ENCODE results near the gene SCGN. TPM values are rescaled to one million over a fixed set of nuclear protein-coding genes. Genes with fewer than 3 reads are reported as not detected.
A peak's percentile ranks its signal among the peaks of the same experiment; 100 is the strongest.

The SCGN gene
- total and polyA plus RNA-seq, 4 experiments from 2014 or later: not detected

DNA sequence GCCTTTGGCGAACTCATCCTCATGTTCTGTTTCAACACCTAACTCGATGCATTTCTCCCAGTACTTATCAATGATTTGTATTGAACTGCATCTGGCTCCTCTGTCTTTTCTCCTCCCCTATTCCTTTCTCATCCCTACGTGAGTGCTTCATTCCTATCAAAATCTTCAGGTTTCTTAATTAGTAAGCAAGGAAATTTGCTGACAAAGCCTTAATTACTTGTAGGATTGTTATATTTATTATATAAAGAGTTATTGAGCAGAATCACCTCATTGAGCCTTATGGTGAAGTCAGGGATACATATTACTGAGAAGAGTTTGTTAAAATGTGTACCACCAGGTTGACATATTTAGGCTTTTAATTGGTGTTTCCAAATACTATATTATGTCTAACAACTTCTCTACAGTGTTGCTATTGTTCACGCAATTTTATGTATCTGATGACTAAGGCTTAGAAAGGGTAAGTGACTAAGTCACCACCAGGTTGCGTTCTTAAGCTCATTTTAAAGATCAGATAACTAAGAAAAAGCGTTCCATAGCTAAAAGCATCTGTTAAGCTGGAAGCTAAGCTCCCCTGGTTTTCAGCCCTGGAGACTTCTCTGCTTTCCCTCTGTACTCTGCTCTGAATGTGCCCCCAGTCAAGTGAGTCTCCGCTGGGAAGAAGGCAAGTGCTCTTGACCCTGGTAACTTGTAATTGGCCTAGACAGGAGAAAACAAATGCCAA lies 18.9 kb downstream of the SCGN start:
- Mint-ChIP-seq H3K27ac (no peak overlapping the region), H3K27me3 (peaks cover 11 to 12% of the 10 kb centered on the region in 2 donors), H3K4me1 (no peaks in the 10 kb centered on the region), H3K36me3 (no peaks in the 10 kb centered on the region), H3K9me3 (no peaks in the 10 kb centered on the region), H3K4me3 (no peak overlapping the region)
- no peak for DNase-seq
- POLR2A ChIA-PET (ENCODE audit: partially characterized antibody): no interaction called here
- Histone ChIP-seq H3K36me3 (ENCODE audit: insufficient read depth, low read length) (no peaks in the 10 kb centered on the region), H3K4me1 (ENCODE audit: insufficient read depth, low read length) (no peaks in the 10 kb centered on the region), H3K9me3 (ENCODE audit: control insufficient read depth in 1 of 2, low read length in 2 of 2) (no peaks in the 10 kb centered on the region), H3K4me3 (ENCODE audit: low read length in 2 of 2) (no peak overlapping the region), H3K27ac (ENCODE audit: low read depth, low read length) (no peak overlapping the region), H3K27me3 (ENCODE audit: insufficient read depth, low read length) (no peaks in the 10 kb centered on the region)
- intact Hi-C loops (cut with micrococcal nuclease): no loop called here
- CTCF ChIA-PET (ENCODE audit: partially characterized antibody): no interaction called here

DNA sequence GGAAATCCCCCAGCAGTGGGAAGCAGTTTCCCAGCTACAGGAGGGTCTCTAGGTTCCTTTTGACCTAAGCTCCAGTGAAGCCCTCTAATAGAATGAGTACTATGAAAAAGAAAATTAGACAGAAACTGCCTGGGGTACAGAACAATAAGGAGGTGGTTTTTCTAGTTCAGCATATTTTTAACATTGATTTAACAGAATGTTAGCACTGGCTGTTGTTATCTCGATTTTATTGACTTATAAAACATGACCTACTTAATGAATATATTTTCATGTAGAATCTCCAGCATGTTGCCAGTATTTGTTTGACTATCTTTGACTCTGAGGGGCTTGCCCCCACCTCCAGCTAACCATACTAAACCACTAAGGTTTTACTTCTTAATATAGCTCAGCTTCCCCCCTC lies 19.6 kb downstream of the SCGN start:
- no peak overlapping the region for H3K27ac Mint-ChIP-seq
- intact Hi-C loops (cut with micrococcal nuclease): no loop called here

GRCh38 chr6:25675167-25675566 lies 23.2 kb downstream of the SCGN start:
- DNase-seq: no peak
- no peaks in the 10 kb centered on the region for H3K36me3 Mint-ChIP-seq

More for the DNA sequence above, 19.6 kb downstream of the SCGN start:
- Mint-ChIP-seq H3K4me3 (no peak overlapping the region), H3K9me3 (no peaks in the 10 kb centered on the region), H3K36me3 (no peaks in the 10 kb centered on the region), H3K27me3 (peaks cover 11 to 12% of the 10 kb centered on the region in 2 donors), H3K4me1 (no peaks in the 10 kb centered on the region)
- ChIA-PET CTCF (ENCODE audit: partially characterized antibody) (no interaction called here), POLR2A (ENCODE audit: partially characterized antibody) (no interaction called here)
- Histone ChIP-seq H3K27me3 (ENCODE audit: insufficient read depth, low read length) (no peaks in the 10 kb centered on the region), H3K9me3 (ENCODE audit: control insufficient read depth in 1 of 2, low read length in 2 of 2) (no peaks in the 10 kb centered on the region), H3K27ac (ENCODE audit: low read depth, low read length) (no peak overlapping the region), H3K4me1 (ENCODE audit: insufficient read depth, low read length) (no peaks in the 10 kb centered on the region), H3K36me3 (ENCODE audit: insufficient read depth, low read length) (no peaks in the 10 kb centered on the region), H3K4me3 (ENCODE audit: low read length in 2 of 2) (no peak overlapping the region)
- no peak for DNase-seq

DNA sequence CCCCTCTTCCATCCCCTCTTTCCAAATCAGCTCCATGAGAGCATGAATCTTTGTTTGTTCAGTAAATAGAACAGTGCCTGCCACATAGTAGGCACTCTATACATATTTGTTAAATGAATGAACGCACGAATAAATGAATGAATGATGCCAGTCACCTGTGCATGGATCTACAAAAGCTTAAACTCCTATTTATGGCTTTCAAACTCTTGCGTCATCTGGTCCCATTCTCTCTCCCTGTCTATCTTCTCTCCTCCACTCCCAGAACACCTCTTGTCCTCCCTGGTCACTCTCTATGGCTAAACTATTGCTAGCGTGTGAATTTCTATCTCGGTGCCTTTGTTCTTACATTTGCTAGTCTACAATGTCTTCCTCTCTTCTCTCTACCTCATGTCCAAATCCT lies 24.8 kb downstream of the SCGN start:
- intact Hi-C loops (cut with micrococcal nuclease): no loop called here
- Mint-ChIP-seq H3K4me1 (no peaks in the 10 kb centered on the region), H3K9me3 (no peaks in the 10 kb centered on the region), H3K36me3 (no peaks in the 10 kb centered on the region), H3K27me3 (peaks cover 10 to 13% of the 10 kb centered on the region in 2 donors), H3K27ac (no peak overlapping the region), H3K4me3 (no peak overlapping the region)
- H3K9me3 ChIP-seq (ENCODE audit: control insufficient read depth in 1 of 2, low read length in 2 of 2): no peaks in the 10 kb centered on the region
- no peak overlapping the region for H3K4me3 ChIP-seq (ENCODE audit: low read length in 2 of 2)
- ChIA-PET POLR2A (ENCODE audit: partially characterized antibody) (no interaction called here), CTCF (ENCODE audit: partially characterized antibody) (no interaction called here)
- no peak for DNase-seq
- H3K27ac ChIP-seq (ENCODE audit: low read depth, low read length): no peak overlapping the region
- no peaks in the 10 kb centered on the region for H3K4me1 ChIP-seq (ENCODE audit: insufficient read depth, low read length)
- no peaks in the 10 kb centered on the region for H3K36me3 ChIP-seq (ENCODE audit: insufficient read depth, low read length)
- no peaks in the 10 kb centered on the region for H3K27me3 ChIP-seq (ENCODE audit: insufficient read depth, low read length)

More at GRCh38 chr6:25675167-25675566, 23.2 kb downstream of the SCGN start:
- Histone ChIP-seq H3K4me1 (ENCODE audit: insufficient read depth, low read length) (no peaks in the 10 kb centered on the region), H3K9me3 (ENCODE audit: control insufficient read depth in 1 of 2, low read length in 2 of 2) (no peaks in the 10 kb centered on the region), H3K27me3 (ENCODE audit: insufficient read depth, low read length) (no peaks in the 10 kb centered on the region), H3K4me3 (ENCODE audit: low read length in 2 of 2) (no peak overlapping the region), H3K27ac (ENCODE audit: low read depth, low read length) (no peak overlapping the region), H3K36me3 (ENCODE audit: insufficient read depth, low read length) (no peaks in the 10 kb centered on the region)
- no peaks in the 10 kb centered on the region for H3K9me3 Mint-ChIP-seq
- ChIA-PET CTCF (ENCODE audit: partially characterized antibody) (no interaction called here), POLR2A (ENCODE audit: partially characterized antibody) (no interaction called here)
- no peak overlapping the region for H3K4me3 Mint-ChIP-seq
- H3K27ac Mint-ChIP-seq: peak overlapping the region in 1 of 7 donors; percentile 5
- H3K27me3 Mint-ChIP-seq: peaks cover 11% of the 10 kb centered on the region in 2 donors
- H3K4me1 Mint-ChIP-seq: no peaks in the 10 kb centered on the region
- intact Hi-C loops (cut with micrococcal nuclease): no loop called here

- CTCF ChIA-PET (ENCODE audit: partially characterized antibody): no interaction called here
- no peaks in the 10 kb centered on the region for H3K36me3 ChIP-seq (ENCODE audit: insufficient read depth, low read length)
- H3K4me1 Mint-ChIP-seq: no peaks in the 10 kb centered on the region
- no peaks in the 10 kb centered on the region for H3K4me1 ChIP-seq (ENCODE audit: insufficient read depth, low read length)
- H3K27ac ChIP-seq (ENCODE audit: low read depth, low read length): no peak overlapping the region
- H3K4me3 ChIP-seq (ENCODE audit: low read length in 2 of 2): no peak overlapping the region
- peaks cover 15 to 20% of the 10 kb centered on the region in 2 donors for H3K27me3 Mint-ChIP-seq
- intact Hi-C loops (cut with micrococcal nuclease): no loop called here
- H3K27me3 ChIP-seq (ENCODE audit: insufficient read depth, low read length): no peaks in the 10 kb centered on the region
- no peaks in the 10 kb centered on the region for H3K9me3 ChIP-seq (ENCODE audit: control insufficient read depth in 1 of 2, low read length in 2 of 2)
- DNase-seq: no peak
- peaks cover 0 to 2% (median 0%) of the 10 kb centered on the region in 8 donors for H3K9me3 Mint-ChIP-seq
- no peak overlapping the region for H3K4me3 Mint-ChIP-seq
- POLR2A ChIA-PET (ENCODE audit: partially characterized antibody): no interaction called here
- H3K36me3 Mint-ChIP-seq: no peaks in the 10 kb centered on the region
- H3K27ac Mint-ChIP-seq: no peak overlapping the region
Observed at GRCh38 chr6:25681848-25682247, 29.8 kb downstream of the SCGN start.

DNA sequence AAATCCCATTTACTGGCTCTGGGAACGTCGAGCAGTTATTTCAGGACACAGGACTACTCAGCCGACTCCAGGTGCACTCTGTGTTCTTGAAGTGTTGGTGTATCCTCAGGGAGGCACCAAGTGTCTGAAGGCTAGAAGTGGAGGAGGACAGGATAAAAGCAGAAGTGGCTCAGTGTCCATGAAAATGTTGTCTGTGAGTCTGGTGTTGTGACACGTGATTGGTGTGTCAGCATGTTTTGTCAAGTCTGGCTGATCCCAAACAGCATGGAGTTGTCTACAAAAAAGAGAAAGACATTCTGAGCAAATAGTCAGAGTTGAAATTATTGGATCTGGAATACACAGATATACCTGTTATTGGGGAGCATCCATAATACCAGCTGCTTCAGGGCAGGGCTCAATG lies 30.3 kb downstream of the SCGN start:
- CTCF ChIA-PET (ENCODE audit: partially characterized antibody): no interaction called here
- intact Hi-C loops (cut with micrococcal nuclease): no loop called here
- no peak overlapping the region for H3K4me3 Mint-ChIP-seq
- DNase-seq: no peak
- peaks cover 15 to 20% of the 10 kb centered on the region in 2 donors for H3K27me3 Mint-ChIP-seq
- Histone ChIP-seq H3K9me3 (ENCODE audit: control insufficient read depth in 1 of 2, low read length in 2 of 2) (no peaks in the 10 kb centered on the region), H3K27me3 (ENCODE audit: insufficient read depth, low read length) (no peaks in the 10 kb centered on the region), H3K36me3 (ENCODE audit: insufficient read depth, low read length) (no peaks in the 10 kb centered on the region), H3K27ac (ENCODE audit: low read depth, low read length) (no peak overlapping the region), H3K4me3 (ENCODE audit: low read length in 2 of 2) (no peak overlapping the region), H3K4me1 (ENCODE audit: insufficient read depth, low read length) (no peaks in the 10 kb centered on the region)
- no peaks in the 10 kb centered on the region for H3K4me1 Mint-ChIP-seq
- POLR2A ChIA-PET (ENCODE audit: partially characterized antibody): no interaction called here
- H3K36me3 Mint-ChIP-seq: no peaks in the 10 kb centered on the region
- no peak overlapping the region for H3K27ac Mint-ChIP-seq
- H3K9me3 Mint-ChIP-seq: peaks cover 0 to 2% (median 0%) of the 10 kb centered on the region in 8 donors

DNA sequence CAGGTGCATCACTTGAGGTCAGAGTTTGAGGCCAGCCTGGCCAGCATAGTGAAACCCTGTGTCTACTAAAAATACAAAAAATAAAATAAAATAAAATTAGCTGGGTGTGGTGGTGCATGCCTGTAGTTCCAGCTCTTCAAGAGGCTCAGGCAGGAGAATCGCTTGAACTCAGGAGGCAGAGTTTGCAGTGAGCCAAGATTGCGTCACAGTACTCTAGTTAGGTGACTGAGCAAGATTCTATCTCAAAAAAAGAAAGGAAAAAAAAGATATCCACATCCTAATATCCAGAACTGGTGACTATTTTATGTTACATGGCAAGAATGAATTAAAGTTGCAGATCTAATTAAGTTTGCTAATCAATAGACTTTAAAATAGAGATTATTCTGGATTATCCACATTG lies 32.5 kb downstream of the SCGN start:
- H3K4me3 Mint-ChIP-seq: no peak overlapping the region
- no peaks in the 10 kb centered on the region for H3K4me1 ChIP-seq (ENCODE audit: insufficient read depth, low read length)
- ChIA-PET POLR2A (ENCODE audit: partially characterized antibody) (no interaction called here), CTCF (ENCODE audit: partially characterized antibody) (no interaction called here)
- no peaks in the 10 kb centered on the region for H3K27me3 ChIP-seq (ENCODE audit: insufficient read depth, low read length)
- no peaks in the 10 kb centered on the region for H3K36me3 Mint-ChIP-seq
- DNase-seq: no peak
- H3K36me3 ChIP-seq (ENCODE audit: insufficient read depth, low read length): no peaks in the 10 kb centered on the region
- H3K27ac Mint-ChIP-seq: no peak overlapping the region
- H3K27ac ChIP-seq (ENCODE audit: low read depth, low read length): no peak overlapping the region
- intact Hi-C loops (cut with micrococcal nuclease): no loop called here
- peaks cover 19 to 23% of the 10 kb centered on the region in 2 donors for H3K27me3 Mint-ChIP-seq
- H3K9me3 ChIP-seq (ENCODE audit: control insufficient read depth in 1 of 2, low read length in 2 of 2): no peaks in the 10 kb centered on the region
- no peaks in the 10 kb centered on the region for H3K4me1 Mint-ChIP-seq
- no peak overlapping the region for H3K4me3 ChIP-seq (ENCODE audit: low read length in 2 of 2)
- peaks cover 0 to 2% (median 0%) of the 10 kb centered on the region in 8 donors for H3K9me3 Mint-ChIP-seq

Data from CD4-positive, alpha-beta memory T cell (primary cell).